K562 (cell line): ENCODE measurements around the gene MGST3. TPM values are rescaled to one million over a fixed set of nuclear protein-coding genes. Genes with fewer than 3 reads are reported as not detected.

ENCODE experiments used
- ADNP ChIP-seq: fragments of 200-800 bp; sonication (Bioruptor generic); IDR thresholded peaks from 2 replicates; pipeline ENCODE4 v1.6.1; 2016; ENCODE audit warnings: missing genetic modification characterization, missing compliant biosample characterization
- CAMTA2 ChIP-seq: fragments of 250-450 bp; sonication (Bioruptor Pico); conservative IDR thresholded peaks from 2 replicates; pipeline ENCODE4 v1.5.1; 2022
- CCAR2 ChIP-seq: fragments of 200-400 bp; formaldehyde crosslinking; IDR thresholded peaks from 2 replicates; pipeline ENCODE4 v1.6.1; 2017; ENCODE audit warnings: mild to moderate bottlenecking, low read depth, low read length
- E2F6 ChIP-seq, 2 experiments: IDR thresholded peaks; 2 replicates each; pipeline ENCODE4 v1.6.1; 2011; ENCODE audit warnings: borderline replicate concordance in 1 of 2, control low read depth in 1 of 2, low read depth in 1 of 2, low read length in 1 of 2, mild to moderate bottlenecking in 1 of 2, mixed read lengths in 1 of 2, moderate library complexity in 1 of 2; ENCODE audit not compliant: insufficient read depth in 1 of 2, insufficient read length in 1 of 2, poor library complexity in 1 of 2, severe bottlenecking in 1 of 2; ENCODE audit errors: extremely low read depth in 1 of 2
- FOXJ2 ChIP-seq: fragments of 200-800 bp; sonication (Bioruptor generic); IDR thresholded peaks from 2 replicates; pipeline ENCODE4 v1.6.1; 2016; ENCODE audit warnings: missing genetic modification characterization, missing compliant biosample characterization
- FOXP4 ChIP-seq: sonication (generic); formaldehyde crosslinking; IDR thresholded peaks from 2 replicates; pipeline ENCODE4 v1.8.0; 2022; ENCODE audit warnings: mild to moderate bottlenecking, missing genetic modification reagents, borderline replicate concordance
- GTF2F1 ChIP-seq: IDR thresholded peaks from 2 replicates; pipeline ENCODE4 v1.6.1; 2011; ENCODE audit warnings: low read depth, low read length, improper control_type of control experiment
- HDAC2 ChIP-seq: fragments of 450-650 bp; IDR thresholded peaks from 2 replicates; pipeline ENCODE4 v1.6.1; 2016; ENCODE audit warnings: mild to moderate bottlenecking
- HEY1 ChIP-seq: fragments of 250-450 bp; sonication (Bioruptor Pico); IDR thresholded peaks from 2 replicates; pipeline ENCODE4 v1.5.0; 2020; ENCODE audit warnings: mild to moderate bottlenecking, moderate library complexity, borderline replicate concordance
- MCM5 ChIP-seq: fragments of 450-650 bp; IDR thresholded peaks from 2 replicates; pipeline ENCODE4 v1.6.1; 2016; ENCODE audit warnings: low read depth
- NR3C1 ChIP-seq: sonication (generic); formaldehyde crosslinking; IDR thresholded peaks from 2 replicates; pipeline ENCODE4 v1.8.1; 2022; ENCODE audit warnings: missing genetic modification reagents
- PRPF4 ChIP-seq: fragments of 200-400 bp; formaldehyde crosslinking; IDR thresholded peaks from one replicate; pipeline ENCODE4 v1.6.1; 2017; ENCODE audit warnings: low read length, low read depth, mild to moderate bottlenecking; ENCODE audit not compliant: insufficient read depth, poor library complexity, severe bottlenecking
- PYGO2 ChIP-seq: fragments of 450-650 bp; IDR thresholded peaks from 2 replicates; pipeline ENCODE4 v1.6.1; 2016; ENCODE audit warnings: mild to moderate bottlenecking, missing genetic modification characterization, moderate library complexity, missing compliant biosample characterization
- RFX5 ChIP-seq: IDR thresholded peaks from 2 replicates; pipeline ENCODE4 v1.6.1; 2011; ENCODE audit warnings: low read depth, mild to moderate bottlenecking, improper control_type of control experiment, low read length
- SREBF1 ChIP-seq: fragments of 150-350 bp; IDR thresholded peaks from 2 replicates; pipeline ENCODE4 v1.6.1; 2014; ENCODE audit warnings: antibody characterized with exemption, low read depth, low read length, borderline replicate concordance
- XRCC5 ChIP-seq: fragments of 200-400 bp; formaldehyde crosslinking; IDR thresholded peaks from 2 replicates; pipeline ENCODE4 v1.6.1; 2017; ENCODE audit warnings: low read depth, mild to moderate bottlenecking, low read length
- ZBTB33 ChIP-seq: sonication (generic); formaldehyde crosslinking; IDR thresholded peaks from 2 replicates; pipeline ENCODE4 v1.8.1; 2023; ENCODE audit warnings: mild to moderate bottlenecking, missing genetic modification reagents
- ZFP30 ChIP-seq: fragments of 250-450 bp; sonication (Bioruptor Pico); IDR thresholded peaks from 2 replicates; pipeline ENCODE4 v1.8.0; 2022; ENCODE audit warnings: moderate library complexity, mild to moderate bottlenecking, inconsistent platforms, borderline replicate concordance
- ZNF146 ChIP-seq: IDR thresholded peaks from one replicate; pipeline ENCODE4 v1.6.1; 2018; ENCODE audit warnings: missing compliant biosample characterization; ENCODE audit not compliant: unreplicated experiment
- ZNF436 ChIP-seq: fragments of 250-450, 450-650 bp; sonication (Bioruptor Pico); formaldehyde crosslinking; IDR thresholded peaks from 2 replicates; pipeline ENCODE4 v1.7.0; 2020; ENCODE audit warnings: mild to moderate bottlenecking
- ZNF445 ChIP-seq: fragments of 250-450 bp; sonication (Bioruptor Pico); IDR thresholded peaks from 2 replicates; pipeline ENCODE4 v1.4.0; 2020; ENCODE audit warnings: low read depth, mild to moderate bottlenecking, moderate library complexity
- ZSCAN29 ChIP-seq: fragments of 450-650 bp; IDR thresholded peaks from 2 replicates; pipeline ENCODE4 v1.6.1; 2017
- polyA plus RNA-seq, 8 experiments: library from polyadenylated mRNA; depleted of rRNA in 4 of 8; stranded (reverse) in 5 of 8; unstranded in 3 of 8; fragments of >200 nt; fragmentation: Nextera tagmentation in 2 of 8; fragmentation: Illumina TruSeq in 1 of 8; extraction: Ambion mirVana in 2 of 8; extraction: Trizol in 1 of 8; gene quantifications; 2 replicates each; pipeline versions ENCODE4 v1.2.1 to v1.2.3, GENCODE V29; 2011 to 2014; ENCODE audit warnings: inconsistent platforms in 1 of 8, missing spikeins in 1 of 8
- total RNA-seq, 7 experiments: library from RNA; depleted of rRNA in 6 of 7; stranded (reverse); fragments of >200 nt in 6 of 7; fragmentation: Illumina TruSeq in 2 of 7; extraction: Trizol in 2 of 7; gene quantifications; 2 replicates each; pipeline versions ENCODE4 v1.2.1 to v1.2.3, GENCODE V29; 2011 to 2021; ENCODE audit warnings: low replicate concordance in 1 of 7

Gene MGST3
- total and polyA plus RNA-seq, 9 of the 15 experiments (the other 6 are each of a cell fraction or from before 2014, with no cell fraction given), result 70.7 to 287 (median 105) TPM

DNA sequence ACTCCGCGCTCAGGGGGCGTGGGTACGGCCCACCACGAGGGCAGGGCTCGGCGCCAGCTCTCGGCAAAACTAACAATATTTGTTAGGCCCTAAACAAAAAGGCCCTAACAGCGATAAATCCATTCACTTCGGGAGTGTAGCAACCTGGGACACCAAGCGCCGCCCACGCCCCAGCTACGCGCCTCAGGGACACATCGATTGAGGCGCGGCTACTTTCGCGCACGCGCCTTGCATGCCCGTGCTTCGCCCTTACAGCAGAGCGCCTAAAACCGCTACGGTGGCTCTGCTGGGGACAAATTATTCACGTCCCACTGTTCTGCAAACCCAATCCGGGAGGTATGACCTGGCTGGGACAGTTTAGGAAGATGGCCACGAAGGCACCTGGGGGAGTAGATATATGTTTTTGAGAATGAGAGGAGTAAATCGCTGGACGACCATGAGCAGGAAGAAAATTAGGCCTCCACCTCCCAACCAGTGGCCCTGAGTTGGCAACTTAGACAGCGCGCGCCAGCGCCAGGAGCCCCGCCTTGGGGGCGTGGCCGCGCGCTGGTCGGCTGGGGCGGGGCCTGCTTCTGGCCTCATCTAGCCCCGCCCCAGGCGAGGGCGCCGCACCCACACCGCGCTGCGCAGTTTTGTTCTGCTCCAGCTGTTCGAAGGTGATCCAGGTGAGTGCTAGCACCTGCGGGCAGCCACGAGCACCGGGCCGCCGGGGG, at the start of gene MGST3 (continued):
- TF ChIP-seq GTF2F1 (no peak; the same call in 1 of the 2 replicates), XRCC5 (0 out of 2 replicates have a peak, but pooled peaks have one; percentile 58), FOXP4 (CRISPR knock-in tag) (no peak), ZSCAN29 (0 out of 2 replicates have a peak, but pooled peaks have one; percentile 45), RFX5 (no peak), CCAR2 (no peak), PYGO2 (tag) (no peak), ZNF445 (CRISPR knock-in tag) (no peak), ZFP30 (no peak), FOXJ2 (no peak), ADNP (no peak), NR3C1 (CRISPR knock-in tag) (no peak), ZNF146 (no peak), CAMTA2 (CRISPR knock-in tag) (0 out of 2 replicates have a peak, but pooled peaks have one; percentile 48), PRPF4 (no peak), ZNF436 (CRISPR knock-in tag) (no peak), MCM5 (no peak), HDAC2 (peak; percentile 27), E2F6 (IDR thresholded peaks at IDR 0.05; ENCODE audit: borderline replicate concordance in 1 of 2, extremely low read depth in 1 of 2, insufficient read depth in 1 of 2, insufficient read length in 1 of 2, low read depth in 1 of 2, low read length in 1 of 2, poor library complexity in 1 of 2, severe bottlenecking in 1 of 2) (peak; percentile 68 to 91), ZBTB33 (CRISPR knock-in tag) (peak; percentile 57), HEY1 (CRISPR knock-in tag) (no peak), SREBF1 (no peak)
